BJ (cell line): ENCODE measurements around the gene CHST8. TPM values are rescaled to one million over a fixed set of nuclear protein-coding genes. Genes with fewer than 3 reads are reported as not detected.

ENCODE experiments used
- CTCF ChIA-PET: fragments of 350-600 bp; formaldehyde crosslinking; extraction: SDS; loops from one replicate; lab custom pipeline; 2021; ENCODE audit warnings: antibody characterized with exemption, inconsistent platforms; lab: Yijun Ruan, JAX
- POLR2A ChIA-PET: fragments of 300-600 bp; sonication (Branson Sonifier 250); formaldehyde crosslinking; extraction: SDS; loops from one replicate; lab custom pipeline; 2021; ENCODE audit warnings: antibody characterized with exemption; lab: Charles Lee
- DNase-seq: peaks from one replicate; pipeline ENCODE4 v3.0.0-alpha.2; 2011; ENCODE audit warnings: low read depth
- H3K27me3 ChIP-seq: 2 replicates; pipeline ENCODE4 v1.6.0; 2011; ENCODE audit warnings: low read length; ENCODE audit not compliant: control insufficient read depth, insufficient read depth
- H3K36me3 ChIP-seq: 2 replicates; pipeline ENCODE4 v1.5.1; 2011; ENCODE audit warnings: low read length; ENCODE audit not compliant: control insufficient read depth, insufficient read depth
- H3K4me3 ChIP-seq: 2 replicates; pipeline ENCODE4 v1.5.1; 2011; ENCODE audit warnings: low read depth, mild to moderate bottlenecking, control low read depth, low read length
- polyA plus RNA-seq: library from polyadenylated mRNA; depleted of rRNA; stranded (reverse); fragments of >200 nt; gene quantifications from 2 replicates; pipeline ENCODE4 v1.2.3, GENCODE V29; 2011
- TF ChIP-seq, protein P1 (sequence below): IDR thresholded peaks from 2 replicates; pipeline ENCODE4 v1.5.1; 2011; ENCODE audit warnings: low read depth, mild to moderate bottlenecking, control low read depth, inconsistent platforms, low read length, moderate library complexity; ENCODE audit not compliant: insufficient read depth

CHST8 gene
- polyA plus RNA-seq, 1 experiment, result 0.09 TPM

GRCh38 chr19:33736787-33737186, 115.0 kb downstream of the CHST8 start:
- Histone ChIP-seq H3K36me3 (no peaks in the 10 kb centered on the region), H3K27me3 (no peaks in the 10 kb centered on the region), H3K4me3 (no peak overlapping the region)
- no peak for DNase-seq
- TF ChIP-seq, protein P1, sequence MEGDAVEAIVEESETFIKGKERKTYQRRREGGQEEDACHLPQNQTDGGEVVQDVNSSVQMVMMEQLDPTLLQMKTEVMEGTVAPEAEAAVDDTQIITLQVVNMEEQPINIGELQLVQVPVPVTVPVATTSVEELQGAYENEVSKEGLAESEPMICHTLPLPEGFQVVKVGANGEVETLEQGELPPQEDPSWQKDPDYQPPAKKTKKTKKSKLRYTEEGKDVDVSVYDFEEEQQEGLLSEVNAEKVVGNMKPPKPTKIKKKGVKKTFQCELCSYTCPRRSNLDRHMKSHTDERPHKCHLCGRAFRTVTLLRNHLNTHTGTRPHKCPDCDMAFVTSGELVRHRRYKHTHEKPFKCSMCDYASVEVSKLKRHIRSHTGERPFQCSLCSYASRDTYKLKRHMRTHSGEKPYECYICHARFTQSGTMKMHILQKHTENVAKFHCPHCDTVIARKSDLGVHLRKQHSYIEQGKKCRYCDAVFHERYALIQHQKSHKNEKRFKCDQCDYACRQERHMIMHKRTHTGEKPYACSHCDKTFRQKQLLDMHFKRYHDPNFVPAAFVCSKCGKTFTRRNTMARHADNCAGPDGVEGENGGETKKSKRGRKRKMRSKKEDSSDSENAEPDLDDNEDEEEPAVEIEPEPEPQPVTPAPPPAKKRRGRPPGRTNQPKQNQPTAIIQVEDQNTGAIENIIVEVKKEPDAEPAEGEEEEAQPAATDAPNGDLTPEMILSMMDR, result no peak
- CTCF ChIA-PET, result no interaction called here
- POLR2A ChIA-PET, result no interaction called here

DNA sequence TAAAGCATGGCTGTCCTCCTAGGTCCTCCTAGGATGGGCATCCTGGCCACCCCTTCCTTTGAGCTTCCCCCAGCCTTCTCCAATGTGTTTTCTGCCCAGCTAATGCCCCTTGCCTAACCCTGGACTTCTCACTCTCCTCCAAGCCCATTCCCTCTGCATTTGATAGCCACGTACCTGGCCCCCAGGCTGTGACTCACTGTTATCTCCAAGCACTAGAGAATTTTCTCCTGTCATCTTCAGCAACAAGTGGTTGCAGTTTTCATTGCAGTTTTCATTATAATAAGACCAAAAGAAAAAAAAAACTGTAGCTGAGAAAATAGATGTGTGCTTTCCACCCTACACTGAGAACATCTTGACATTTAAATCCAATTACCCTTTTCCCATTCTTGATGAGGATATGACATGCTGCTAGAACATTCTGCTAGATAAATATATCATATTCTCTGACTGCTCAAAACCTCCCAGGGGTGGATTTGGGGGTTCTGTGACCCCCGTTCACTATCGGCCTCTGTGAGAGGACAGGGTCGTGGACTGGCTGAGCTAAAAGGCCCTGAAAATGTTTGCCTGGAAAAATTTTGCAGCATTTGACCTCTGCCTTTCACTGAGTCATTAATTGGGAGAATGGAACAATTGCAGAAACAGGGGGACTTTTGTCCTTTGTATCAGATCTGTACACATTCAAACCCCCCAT, 116.1 kb downstream of the CHST8 start:
- POLR2A ChIA-PET, result no interaction called here
- TF ChIP-seq, protein P1, result no peak
- CTCF ChIA-PET, result no interaction called here
- H3K27me3 ChIP-seq, result no peaks in the 10 kb centered on the region
- DNase-seq, result no peak
- no peaks in the 10 kb centered on the region for H3K36me3 ChIP-seq
- H3K4me3 ChIP-seq, result no peak overlapping the region

DNA sequence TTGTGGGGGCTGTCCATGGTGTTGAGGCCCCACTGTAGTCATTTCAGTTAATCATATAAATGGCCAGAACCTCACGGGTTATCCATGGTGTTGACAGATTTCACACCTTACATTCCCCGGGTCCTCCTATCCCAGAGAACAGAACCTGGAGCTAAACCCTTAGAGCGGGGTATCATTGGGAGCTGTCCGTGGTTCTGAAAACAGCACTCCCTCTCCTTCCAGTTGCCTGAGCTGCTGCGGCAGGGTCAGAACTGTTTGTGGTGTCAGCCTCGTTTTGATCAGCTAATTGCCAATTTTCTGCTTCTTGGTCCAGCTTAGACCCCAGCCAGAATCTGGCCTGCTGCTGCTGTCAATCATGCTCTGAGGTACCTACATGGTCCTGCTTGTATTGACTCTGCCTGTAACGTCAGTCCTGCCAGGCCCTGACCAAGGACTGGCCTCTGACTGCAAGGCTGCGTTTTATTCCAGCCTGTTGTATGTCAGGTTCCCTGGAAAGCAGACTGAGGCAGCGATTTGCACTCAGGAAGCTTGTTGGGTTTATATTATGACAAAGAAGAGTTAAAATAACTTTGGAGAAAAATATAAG, 119.2 kb downstream of the CHST8 start:
- H3K27me3 ChIP-seq, result no peaks in the 10 kb centered on the region
- ChIA-PET CTCF (no interaction called here), POLR2A (no interaction called here)
- no peaks in the 10 kb centered on the region for H3K36me3 ChIP-seq
- H3K4me3 ChIP-seq, result no peak overlapping the region
- no peak for DNase-seq
- TF ChIP-seq, protein P1, result no peak

DNA sequence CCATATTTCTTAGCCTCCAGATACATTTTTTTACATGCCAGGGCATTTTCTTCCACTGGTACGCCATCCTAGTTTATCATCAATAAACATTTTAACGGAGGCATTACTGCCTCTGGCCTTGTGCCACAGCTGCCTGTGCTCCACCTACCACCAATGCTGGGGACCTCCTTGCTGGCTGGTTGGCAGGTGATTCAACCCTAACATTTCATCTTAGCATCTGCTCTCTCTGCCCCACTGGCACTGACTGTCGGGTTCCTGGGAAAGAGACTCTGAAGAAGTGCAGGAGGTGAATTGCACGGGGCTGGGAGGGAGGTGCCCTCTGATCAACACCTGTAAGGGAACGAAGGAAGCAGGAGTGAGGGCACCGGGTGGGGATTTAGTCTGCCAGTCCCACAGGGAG, 123.5 kb downstream of the CHST8 start:
- Histone ChIP-seq H3K27me3 (no peaks in the 10 kb centered on the region; the same call in 1 of the 2 replicates), H3K4me3 (no peak overlapping the region), H3K36me3 (no peaks in the 10 kb centered on the region)
- ChIA-PET CTCF (interaction anchor here (0.9 to 1.3 kb wide), 2 partner anchors 26 to 33 kb away, joined by 3 to 6 read pairs; no protein-coding TSS in a partner anchor), POLR2A (no interaction called here)
- DNase-seq, result no peak
- TF ChIP-seq, protein P1, result no peak

- no peak for DNase-seq
- Histone ChIP-seq H3K27me3 (no peaks in the 10 kb centered on the region; the same call in 1 of the 2 replicates), H3K36me3 (no peaks in the 10 kb centered on the region), H3K4me3 (no peak overlapping the region)
- ChIA-PET CTCF (no interaction called here), POLR2A (no interaction called here)
- TF ChIP-seq, protein P1, result no peak
Measured at GRCh38 chr19:33746159-33746558, 124.4 kb downstream of the CHST8 start.
